UCSD-AML1 (cell line): ENCODE data around the gene FMN1.

Source experiments
- DNase-seq: peaks from one replicate; lab custom pipeline; 2025; ENCODE audit not compliant: unreplicated experiment; lab: John Stamatoyannopoulos, UW

The FMN1 gene

DNA sequence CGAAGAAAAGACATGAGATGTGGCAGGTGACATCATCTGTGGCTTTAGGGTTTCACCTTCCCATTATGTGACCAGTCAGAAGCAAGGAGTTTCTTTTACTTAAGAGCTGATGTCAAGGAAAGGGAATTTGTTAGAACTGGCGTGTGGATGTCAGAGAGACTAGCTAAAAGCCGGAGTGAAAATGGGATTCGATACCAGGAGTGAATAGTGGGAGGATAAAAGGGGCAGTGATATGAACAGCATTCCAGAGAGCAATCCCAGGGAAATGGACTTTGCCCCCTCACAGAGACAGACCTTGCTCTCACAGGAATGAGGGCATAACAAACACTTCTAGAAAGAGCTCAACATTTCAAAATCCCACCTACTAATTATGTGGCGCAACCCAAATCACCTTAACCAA, 5.9 kb upstream of the FMN1 start:
- no peak for DNase-seq

DNA sequence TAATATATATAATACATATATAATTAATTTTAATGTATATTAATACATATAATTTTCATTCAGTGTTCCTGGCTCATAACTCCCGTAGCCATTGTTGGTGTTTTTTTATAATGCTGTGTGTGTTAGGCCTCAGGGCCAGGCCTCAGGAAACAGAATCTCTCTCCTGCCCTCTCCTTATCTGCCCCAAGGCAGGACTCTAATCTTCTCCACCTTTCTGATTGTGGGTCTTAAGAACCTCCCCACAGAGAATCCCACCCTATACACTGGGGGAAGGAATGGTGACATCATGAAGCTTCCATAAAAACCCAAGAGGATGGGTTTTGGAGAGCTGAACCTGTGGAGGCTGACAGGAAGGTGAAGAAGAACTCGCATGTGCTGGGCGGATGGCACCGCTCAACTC, 4.0 kb upstream of the FMN1 start:
- DNase-seq = no peak

DNA sequence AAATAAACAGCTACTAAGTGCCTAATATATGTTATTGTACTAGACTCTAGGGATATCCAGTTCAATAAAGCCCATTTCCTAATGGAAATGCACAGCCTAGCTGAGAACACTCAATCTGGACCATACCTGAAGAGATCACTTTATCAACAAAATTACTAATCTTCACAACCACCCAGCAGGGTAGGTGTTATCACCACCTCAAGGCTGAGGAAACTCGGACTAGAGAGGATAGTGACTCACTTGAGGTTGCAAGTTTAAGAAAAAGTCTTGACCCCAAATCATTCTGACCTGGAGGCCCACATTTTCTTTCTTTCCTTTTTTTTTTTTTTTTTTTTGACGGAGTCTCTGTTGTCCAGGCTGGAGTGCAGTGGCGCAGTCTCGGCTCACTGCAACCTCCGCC, 3.1 kb upstream of the FMN1 start:
- no peak for DNase-seq

DNA sequence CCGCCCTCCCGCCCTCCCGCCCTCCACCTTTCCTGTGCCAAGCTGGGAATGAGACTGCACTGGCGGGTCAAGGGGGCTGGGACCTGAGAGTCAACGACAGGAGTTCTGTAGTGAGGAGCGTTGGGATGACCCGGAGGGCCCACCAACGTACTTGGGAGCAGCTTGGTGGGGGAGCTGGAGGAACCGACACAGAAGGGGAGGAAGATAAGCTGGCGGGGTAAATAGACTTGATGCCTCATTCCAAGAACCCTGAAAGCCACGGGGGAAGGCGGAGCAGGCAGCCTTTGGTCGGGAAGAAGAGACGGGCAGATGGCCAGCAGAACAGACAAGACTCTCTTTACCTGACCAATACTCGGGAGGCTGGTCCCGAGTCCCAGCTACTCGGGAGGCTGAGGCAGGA, 277 bp downstream of the FMN1 start:
- no peak for DNase-seq

DNA sequence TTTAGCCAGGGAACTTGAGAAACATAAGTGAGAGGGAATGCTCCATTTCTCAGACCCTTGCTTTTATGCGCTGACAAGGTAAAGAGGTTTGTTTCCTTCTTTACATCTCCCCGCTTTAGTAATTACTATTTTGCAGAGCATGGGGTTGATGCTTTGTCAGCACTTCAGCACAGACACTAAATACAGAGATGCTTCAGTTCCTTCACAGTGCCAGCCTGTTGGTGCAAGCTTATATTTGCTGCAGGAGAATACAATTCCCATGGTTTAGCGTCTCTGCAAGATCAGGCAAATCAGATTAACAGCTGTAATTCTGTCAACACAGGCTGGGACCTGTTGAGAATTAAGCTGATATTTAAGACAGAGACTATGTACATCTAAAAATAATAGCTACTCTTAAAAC, 2.9 kb downstream of the FMN1 start:
- no peak for DNase-seq

DNA sequence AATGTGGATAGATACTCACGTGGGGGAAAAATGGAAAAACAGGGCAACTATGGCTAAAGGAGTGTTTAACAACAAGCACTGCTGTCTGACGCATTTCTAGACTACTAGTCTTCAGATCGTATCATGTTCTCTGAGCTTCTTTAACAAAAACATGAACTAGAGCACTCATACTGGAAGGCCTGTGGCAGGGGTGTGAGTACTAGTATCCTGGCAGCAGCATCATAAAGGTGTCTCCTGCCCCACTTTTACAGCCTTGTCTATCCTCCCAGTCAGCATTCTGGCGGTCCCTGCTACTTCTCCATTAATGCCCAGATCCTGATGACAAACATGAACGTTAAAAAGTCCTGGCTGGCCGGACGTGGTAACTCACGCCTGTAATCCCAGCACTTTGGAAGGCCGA, 4.0 kb downstream of the FMN1 start:
- no peak for DNase-seq

DNA sequence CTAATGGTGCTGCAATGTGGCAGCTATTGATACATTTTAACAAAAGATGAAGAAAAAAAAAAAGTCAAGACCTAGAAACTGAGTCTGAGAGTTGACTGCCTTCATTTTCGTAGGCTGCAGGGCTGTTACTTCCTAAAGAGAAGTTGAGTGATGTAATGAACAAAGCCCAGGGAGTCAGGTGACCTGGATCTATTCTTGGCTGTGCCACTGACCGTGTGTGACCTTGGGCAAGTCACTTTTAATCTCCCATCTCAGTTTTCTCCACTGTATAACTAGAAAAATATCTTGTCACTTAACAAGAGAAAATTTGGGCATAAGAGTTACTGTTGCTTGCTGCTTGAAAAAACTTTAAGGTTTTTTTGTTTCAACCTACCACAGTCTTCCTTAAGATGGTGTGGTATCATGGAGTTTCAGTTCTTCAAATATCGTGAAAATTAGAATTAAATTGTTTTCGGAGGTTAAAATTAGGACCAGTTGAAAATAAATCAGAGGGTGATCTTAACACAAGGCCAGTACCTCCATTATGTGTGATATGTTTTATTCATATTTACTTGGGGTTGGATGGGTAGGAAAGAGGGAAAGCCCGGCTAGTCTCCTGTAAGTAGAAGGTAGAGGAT, 5.8 kb downstream of the FMN1 start:
- DNase-seq = no peak

DNA sequence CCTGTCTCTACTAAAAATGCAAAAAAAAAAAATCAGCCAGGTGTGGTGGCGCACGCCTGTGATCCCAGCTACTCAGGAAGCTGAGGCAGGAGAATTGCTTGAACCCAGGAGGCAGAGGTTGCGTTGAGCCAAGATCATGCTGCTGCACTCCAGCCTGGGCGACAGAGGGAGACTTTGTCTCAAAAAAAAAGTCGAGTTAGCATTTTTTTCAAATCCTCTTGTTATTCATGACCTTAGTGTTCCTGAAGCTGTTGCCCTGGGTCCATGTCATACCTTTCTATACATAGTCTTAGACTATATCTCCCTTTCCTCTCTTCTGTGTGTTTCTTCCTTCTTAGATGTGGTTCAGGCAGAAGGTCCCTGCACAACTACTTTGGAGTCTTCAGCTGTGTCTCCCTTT, 6.4 kb downstream of the FMN1 start:
- no peak for DNase-seq

DNA sequence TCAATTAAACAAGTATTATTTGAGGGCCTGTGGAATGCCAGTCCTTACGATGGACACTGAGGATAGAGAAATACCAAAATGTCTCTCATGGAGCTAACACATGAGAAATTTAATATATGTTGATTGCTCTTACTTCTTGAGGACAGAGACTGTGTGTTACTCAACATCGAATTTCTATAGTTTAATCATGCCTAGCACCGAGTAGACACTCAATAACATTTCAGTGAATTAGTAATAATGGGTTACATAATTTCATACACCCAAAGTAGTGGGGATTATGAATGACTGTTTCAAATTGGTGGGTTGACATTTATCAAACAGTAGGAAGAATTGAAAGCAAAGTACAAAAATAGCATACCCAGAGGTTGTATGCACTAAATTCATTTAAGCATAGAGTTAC, 11.2 kb downstream of the FMN1 start:
- DNase-seq = no peak

DNA sequence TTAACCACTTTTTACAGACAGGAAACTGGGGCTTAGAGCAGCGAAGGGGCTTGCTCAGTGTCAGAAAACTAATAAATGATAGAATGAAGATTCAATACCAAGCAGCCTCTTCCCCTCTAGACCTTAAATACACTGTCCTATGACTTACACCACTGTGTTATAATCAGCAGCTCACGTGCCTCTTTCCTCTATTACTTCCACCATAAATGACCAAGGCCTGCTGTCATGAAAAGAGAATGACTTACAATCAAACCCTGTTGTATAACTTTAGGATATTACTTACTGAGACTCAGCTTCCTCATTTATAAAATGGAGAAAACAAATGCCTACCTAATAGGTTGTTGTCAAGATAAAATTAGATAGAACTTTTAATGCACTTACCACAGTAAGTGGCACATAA, 11.6 kb downstream of the FMN1 start:
- DNase-seq = no peak

DNA sequence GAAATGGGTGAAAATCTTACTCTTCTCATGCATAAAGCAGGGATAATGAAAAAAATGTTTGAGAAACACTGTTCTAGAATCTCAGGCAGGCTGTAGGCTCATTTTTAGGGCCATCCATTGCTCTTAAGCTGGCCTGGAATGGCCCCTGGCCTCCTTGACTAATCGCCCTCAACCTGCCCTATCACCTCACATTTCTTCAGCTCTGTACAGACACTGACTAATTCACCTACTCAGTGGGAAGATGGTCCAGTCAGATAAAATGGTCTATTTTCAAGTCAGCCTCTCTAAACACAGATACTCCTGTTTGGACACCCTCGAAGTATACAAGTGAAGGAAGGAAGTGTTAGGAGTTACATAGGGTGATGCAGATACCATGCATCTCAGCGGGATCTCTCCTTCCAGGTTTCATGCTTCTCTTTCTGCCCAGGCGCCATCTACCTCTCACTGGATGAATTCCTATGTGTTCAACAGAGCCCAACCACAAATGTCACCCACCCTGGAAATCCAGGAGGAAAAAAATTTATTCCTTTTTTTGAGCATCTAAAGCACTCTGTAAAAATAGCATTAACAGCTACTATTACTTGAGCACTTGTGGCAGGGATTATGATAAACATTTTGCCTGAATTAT, 12.1 kb downstream of the FMN1 start:
- no peak for DNase-seq

DNA sequence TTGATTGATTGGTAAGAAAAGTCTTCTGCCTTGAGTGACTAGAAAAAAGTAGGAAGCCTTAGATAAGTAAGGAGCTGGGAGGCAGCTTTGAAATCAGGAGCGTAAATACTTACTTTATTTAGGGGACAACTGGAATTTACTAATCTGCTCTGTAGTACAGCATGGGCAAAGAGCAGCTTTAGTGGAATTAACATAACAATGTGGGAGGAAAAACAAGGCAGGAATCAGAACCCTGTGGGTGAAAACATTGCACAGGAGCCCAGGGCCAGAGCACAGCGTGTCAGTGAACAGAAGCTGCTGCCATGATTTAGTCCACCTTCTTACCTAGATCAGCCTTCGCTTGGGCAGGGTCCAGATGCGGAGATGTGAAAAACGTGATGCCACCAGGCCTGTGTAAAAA, 14.6 kb downstream of the FMN1 start:
- DNase-seq = no peak

DNA sequence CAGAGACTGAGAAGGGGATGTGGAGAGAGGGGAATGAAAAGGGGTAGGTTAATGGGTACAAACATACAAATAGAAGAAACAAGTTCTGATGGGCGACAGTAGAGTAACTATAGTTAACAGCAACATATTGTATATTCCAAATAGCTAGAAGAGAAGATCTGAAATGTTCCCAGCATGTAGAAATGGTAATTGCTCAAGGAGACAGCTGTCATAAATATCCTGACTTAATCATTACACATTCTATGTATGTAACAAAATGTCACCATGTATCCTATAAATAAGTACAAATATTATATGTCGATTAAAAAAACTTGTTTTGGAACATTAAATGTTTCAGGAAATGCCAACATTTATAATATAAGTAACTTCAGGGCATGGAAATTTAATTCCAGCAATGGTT, 23.3 kb downstream of the FMN1 start:
- no peak for DNase-seq

DNA sequence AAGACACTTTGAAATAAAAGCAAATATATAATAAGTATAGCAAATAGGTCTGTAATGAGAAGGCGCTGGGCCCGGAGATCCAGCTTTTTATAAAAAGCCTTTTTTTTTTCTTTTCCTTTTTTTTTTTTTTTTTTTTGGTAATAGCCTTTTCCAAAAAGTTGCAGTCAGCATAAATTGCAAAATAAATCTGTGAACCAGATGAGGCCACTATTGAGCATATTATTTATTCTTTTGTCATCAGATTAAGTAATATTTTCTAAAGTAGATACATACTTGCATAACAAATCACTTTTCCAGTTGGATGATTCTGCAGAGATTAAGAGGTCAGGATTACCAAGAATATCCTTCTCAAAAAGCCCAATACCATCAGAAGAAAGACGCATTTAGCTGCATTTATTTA, 24.9 kb downstream of the FMN1 start:
- DNase-seq = no peak

DNA sequence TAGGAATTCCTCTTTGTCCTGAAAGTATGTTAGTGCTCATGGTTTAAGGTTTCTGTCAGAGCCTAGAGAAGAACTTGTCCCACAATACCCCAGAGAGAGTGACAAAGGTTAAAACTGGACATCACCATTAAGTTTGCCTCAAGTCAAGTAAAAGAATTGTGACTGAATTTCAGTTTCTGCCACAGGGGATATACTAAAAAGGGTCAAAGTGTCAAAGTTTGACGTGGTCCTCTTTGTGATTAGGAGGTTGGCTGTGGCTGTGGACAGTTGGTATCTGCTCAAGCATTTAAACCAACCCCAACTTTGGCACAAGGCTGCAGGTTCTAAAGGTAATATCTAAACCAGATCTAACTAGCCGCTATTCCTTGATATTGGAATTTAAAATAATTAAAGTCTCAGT, 26.1 kb downstream of the FMN1 start:
- no peak for DNase-seq

DNA sequence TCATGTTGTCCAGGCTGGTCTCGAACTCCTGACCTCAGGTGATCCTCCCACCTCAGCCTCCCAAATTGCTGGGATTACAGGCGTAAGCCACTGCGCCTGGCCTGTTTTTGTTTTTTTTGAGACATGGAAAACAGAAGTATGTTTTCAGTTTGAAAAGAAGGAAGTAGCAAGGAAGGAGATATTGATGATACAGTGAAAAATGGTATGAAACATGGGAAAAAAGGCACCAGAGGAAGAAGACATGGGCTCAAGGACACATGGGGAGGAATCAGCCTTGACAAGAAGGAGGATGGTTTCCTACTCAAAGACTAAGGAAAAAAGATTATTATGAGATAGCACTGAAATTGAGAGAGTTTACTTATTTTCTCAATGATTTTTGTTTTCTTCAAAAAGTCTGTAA, 30.7 kb downstream of the FMN1 start:
- DNase-seq = no peak

DNA sequence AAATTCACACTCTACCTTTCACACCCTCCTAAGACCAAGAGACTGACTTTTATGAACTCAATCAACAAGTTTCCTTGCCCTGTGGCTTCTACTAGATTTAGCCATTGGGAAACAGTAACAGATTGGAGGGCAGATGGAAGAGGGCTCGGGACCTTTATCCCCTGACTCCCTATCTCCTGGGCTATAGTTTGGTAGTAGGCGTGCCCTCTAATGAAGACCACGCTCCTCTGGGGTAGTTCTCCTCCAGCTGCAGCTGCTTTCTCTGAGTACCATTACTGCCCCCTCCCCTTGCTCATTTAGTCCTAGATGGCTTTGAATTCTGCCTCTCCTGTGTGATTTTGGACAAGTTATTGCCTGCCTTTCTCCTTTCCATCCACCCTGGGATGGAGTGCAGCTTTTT, 33.3 kb downstream of the FMN1 start:
- no peak for DNase-seq

DNA sequence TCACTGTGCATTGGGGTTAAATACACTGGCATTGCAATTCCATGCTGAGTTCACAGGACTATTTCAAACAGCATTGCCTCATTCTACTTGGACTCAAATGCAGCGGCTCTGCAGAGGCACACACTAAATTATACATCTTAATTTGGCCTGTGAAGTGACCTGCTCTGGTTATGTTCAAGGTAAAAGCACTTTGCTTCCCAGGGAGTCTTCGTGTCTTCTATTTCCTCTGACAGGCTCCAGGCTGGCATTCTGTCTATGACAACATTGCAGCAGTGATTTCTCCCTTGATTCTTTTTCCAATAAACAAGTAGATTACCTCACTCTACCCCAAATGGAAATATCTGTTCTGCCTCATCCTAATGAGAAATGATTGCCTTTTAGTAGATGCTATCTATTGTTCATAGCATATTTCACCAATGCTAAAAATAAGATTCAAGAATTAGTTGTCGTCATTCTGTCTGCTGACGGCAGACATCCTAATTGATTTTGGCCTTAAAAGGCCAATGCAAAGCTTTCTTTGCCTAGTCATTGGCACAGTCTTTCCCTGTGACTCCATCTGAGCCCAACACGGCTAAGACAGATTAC, 33.8 kb downstream of the FMN1 start:
- no peak for DNase-seq

DNA sequence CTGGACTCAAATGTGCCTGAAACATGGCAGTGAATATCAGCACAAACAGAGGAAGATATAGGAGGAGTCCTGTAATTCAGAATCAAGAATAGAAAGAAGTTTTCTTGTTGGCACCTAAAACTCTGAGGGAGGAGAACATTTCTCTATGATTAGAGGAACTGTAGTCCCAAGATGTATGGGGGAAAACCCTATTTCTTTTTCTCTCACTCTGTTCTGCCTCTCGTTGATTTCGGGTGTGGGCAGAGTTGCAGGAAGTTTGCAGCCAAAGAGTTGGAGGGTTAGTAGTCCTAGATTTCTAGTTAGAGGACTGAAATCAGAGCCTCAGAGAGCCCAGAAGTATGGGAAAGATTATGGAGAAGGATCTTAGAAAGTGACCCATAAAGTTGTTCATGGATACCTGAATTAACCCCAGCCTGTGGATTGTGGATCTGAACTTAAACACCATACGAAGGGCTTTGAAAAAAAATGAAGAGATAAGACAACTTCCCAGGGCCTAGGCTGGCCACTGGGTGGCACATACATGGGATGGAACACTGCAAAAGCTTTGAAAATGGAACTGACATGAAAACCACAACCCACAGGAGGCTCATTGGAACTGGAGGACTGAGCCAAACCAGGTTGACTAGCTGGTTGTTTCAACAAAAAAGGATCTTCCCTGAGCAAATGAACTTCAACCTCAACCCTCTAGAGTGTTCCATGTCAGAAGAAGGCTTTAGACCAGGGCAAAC, 34.6 kb downstream of the FMN1 start:
- no peak for DNase-seq

DNA sequence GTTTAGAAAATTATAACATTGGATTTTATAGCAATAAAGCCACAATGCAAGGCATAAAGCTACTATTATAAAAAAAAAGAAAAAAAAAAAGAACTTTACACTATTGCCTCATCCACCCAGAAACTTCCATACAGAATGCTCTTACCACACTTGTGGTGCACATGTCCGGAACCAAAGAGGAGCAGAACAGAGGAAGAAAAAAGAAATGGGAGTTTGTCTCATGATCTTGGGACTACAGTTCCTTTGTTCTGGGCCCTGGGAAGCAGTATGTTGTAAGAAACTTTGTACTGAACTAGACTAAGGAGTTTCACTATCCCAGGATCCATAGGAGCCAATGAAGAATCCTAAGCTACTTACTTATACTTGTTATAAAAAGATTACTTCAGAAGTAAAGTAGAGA, 36.1 kb downstream of the FMN1 start:
- no peak for DNase-seq

DNA sequence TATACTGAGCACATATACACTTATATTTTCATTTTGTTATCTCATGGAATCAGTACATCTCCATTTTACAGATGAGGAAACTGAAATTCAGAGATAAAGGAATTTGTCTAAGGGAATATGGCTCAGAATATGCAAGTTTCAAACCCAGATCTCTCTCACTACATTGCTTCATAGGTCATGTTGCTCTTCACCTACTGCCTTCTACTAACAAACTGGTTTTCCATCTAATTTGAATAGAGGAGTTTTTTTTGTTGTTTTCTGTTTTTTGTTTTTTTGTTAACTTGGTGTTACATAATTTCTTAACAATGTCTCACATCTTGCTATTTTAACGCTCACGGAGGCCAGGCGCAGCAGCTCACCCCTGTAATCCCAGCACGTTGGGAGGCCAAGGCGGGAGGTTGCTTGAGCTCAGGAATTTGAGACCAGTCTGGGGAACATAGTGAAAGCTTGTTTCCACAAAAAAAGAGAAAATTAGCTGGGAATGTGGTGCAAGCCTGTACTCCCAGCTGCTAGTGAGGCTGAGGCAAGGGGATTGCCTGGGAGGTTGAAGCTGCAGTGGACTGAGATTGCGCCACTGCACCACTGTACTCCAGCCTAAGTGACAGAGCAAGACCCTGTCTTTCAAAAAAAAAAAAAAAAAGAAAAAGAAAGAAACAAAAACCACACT, 37.0 kb downstream of the FMN1 start:
- DNase-seq = no peak
